SJSA1 (cell line): ENCODE measurements around the gene P3R3URF. TPM values are rescaled to one million over a fixed set of nuclear protein-coding genes. Genes with fewer than 3 reads are reported as not detected.

Source experiments
- DNase-seq, 2 experiments: peaks; one replicate each; pipeline ENCODE4 v3.0.0-alpha.2; 2015 to 2020; ENCODE audit warnings: low spot score in 2 of 2, low read depth in 1 of 2
- H3K27ac ChIP-seq: fragments of 250-450 bp; sonication (Bioruptor Pico); 2 replicates; pipeline ENCODE4 v1.5.1; 2020; ENCODE audit warnings: mild to moderate bottlenecking, moderate library complexity
- H3K27me3 ChIP-seq: fragments of 250-450 bp; sonication (Bioruptor Pico); replicated peaks from 2 replicates; pipeline ENCODE4 v1.5.1; 2020; ENCODE audit warnings: mild to moderate bottlenecking, moderate library complexity
- H3K36me3 ChIP-seq: fragments of 250-450 bp; sonication (Bioruptor Pico); 2 replicates; pipeline ENCODE4 v1.5.1; 2020; ENCODE audit warnings: mild to moderate bottlenecking
- H3K4me1 ChIP-seq: fragments of 250-450 bp; sonication (Bioruptor Pico); replicated peaks from 2 replicates; pipeline ENCODE4 v1.6.1; 2021; ENCODE audit warnings: mild to moderate bottlenecking
- H3K4me3 ChIP-seq: fragments of 250-450 bp; sonication (Bioruptor Pico); 2 replicates; pipeline ENCODE4 v1.5.1; 2020; ENCODE audit warnings: mild to moderate bottlenecking
- H3K9me3 ChIP-seq: fragments of 250-450 bp; sonication (Bioruptor Pico); replicated peaks from 2 replicates; pipeline ENCODE4 v1.5.1; 2020; ENCODE audit warnings: mild to moderate bottlenecking
- total RNA-seq: library from RNA; depleted of rRNA; stranded (reverse); fragments of >200 nt; shearing (Covaris generic); gene quantifications from 2 replicates; pipeline ENCODE4 v1.2.3, GENCODE V29; 2014

P3R3URF gene
- total RNA-seq, 1 experiment from 2014 or later, result not detected

DNA sequence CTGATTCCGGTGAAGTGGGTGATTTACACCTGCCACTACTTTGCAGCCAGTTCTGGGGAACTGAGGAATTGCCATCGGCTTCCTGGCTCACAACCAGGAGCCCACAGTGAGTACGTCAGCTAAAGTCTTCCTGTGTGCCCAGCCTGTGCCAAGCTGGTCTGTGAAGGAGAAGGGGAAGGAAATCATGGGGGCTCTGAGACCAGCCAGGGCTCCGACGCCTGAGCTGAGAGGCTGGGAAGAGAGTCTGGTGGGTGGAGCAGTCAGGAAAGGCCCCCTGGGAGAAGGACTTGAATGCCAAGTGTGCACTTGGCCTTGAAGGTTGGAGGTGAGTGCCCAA lies 28.1 kb upstream of the P3R3URF start:
- H3K4me3 ChIP-seq, result no peak overlapping the region
- peaks cover 10% of the 10 kb centered on the region for H3K4me1 ChIP-seq
- no peaks in the 10 kb centered on the region for H3K27me3 ChIP-seq
- H3K27ac ChIP-seq, result no peak overlapping the region
- no peaks in the 10 kb centered on the region for H3K9me3 ChIP-seq
- no peak for DNase-seq
- H3K36me3 ChIP-seq, result no peaks in the 10 kb centered on the region

DNA sequence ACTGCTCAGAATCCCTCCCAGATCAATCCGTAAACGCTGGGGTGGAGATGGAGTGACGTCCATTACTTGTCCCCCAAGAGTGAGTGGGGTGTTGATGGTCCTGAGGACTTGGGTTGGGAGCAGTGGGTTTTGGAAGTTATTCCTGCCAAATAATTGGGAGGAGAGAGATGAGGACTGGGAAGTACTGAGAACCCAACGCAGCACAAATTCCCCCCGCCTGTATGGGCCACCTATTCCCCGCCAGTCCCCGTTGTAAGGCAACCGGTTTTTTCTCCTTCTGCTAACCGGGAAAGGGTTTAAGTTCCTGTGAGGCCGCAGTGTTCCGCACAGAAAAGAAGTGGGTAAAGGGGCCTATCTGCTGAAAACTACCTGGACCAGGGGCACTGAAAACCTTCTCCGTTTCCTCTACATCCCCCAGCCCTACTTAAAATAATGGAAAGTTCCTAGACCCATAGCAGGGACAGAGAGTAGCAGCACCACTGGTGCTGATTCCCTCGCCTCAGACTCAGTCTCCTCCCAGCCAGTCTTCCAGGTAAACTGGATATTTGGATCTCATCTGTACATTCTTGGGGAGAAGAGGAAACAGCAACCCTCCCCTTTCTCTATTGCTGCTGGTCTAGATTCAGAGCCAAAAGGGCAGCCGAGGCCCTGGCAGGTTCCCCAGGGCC lies 27.6 kb upstream of the P3R3URF start:
- H3K36me3 ChIP-seq, result no peaks in the 10 kb centered on the region
- no peak for DNase-seq
- no peak overlapping the region for H3K27ac ChIP-seq
- H3K4me1 ChIP-seq, result peaks cover 15% of the 10 kb centered on the region
- peak overlapping the region; percentile 51 for H3K4me3 ChIP-seq
- H3K27me3 ChIP-seq, result no peaks in the 10 kb centered on the region
- no peaks in the 10 kb centered on the region for H3K9me3 ChIP-seq

DNA sequence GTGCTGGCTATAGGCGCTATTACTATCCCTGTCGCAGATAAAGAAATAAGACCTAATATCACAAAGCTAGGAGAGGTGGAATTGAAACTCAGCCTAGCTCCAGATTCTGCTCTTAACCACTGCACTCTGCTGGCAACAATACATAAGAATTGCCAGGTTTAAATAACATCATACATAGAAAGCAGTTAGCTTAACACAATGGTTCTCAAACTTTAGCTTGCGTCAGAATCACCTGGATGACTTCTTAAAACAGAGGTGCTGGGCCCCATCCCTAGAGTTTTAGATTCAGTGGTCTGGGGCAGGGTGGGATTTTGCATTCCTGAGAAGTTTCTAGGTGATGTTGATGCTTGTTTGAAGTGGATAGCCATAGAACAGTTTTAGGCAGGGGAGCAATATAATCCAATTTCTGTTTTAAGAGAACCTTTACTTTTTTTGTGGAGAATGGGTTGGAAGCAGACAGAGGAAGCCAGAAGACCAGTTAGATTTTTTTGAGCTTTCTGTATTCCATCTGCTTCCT lies 23.0 kb upstream of the P3R3URF start:
- H3K36me3 ChIP-seq, result peaks cover 21% of the 10 kb centered on the region; the same call in 1 of the 2 replicates
- peak overlapping the region; percentile 86 for H3K4me3 ChIP-seq
- no peak for DNase-seq
- H3K27ac ChIP-seq, result no peak overlapping the region
- H3K9me3 ChIP-seq, result no peaks in the 10 kb centered on the region
- H3K27me3 ChIP-seq, result no peaks in the 10 kb centered on the region
- peaks cover 29% of the 10 kb centered on the region for H3K4me1 ChIP-seq

DNA sequence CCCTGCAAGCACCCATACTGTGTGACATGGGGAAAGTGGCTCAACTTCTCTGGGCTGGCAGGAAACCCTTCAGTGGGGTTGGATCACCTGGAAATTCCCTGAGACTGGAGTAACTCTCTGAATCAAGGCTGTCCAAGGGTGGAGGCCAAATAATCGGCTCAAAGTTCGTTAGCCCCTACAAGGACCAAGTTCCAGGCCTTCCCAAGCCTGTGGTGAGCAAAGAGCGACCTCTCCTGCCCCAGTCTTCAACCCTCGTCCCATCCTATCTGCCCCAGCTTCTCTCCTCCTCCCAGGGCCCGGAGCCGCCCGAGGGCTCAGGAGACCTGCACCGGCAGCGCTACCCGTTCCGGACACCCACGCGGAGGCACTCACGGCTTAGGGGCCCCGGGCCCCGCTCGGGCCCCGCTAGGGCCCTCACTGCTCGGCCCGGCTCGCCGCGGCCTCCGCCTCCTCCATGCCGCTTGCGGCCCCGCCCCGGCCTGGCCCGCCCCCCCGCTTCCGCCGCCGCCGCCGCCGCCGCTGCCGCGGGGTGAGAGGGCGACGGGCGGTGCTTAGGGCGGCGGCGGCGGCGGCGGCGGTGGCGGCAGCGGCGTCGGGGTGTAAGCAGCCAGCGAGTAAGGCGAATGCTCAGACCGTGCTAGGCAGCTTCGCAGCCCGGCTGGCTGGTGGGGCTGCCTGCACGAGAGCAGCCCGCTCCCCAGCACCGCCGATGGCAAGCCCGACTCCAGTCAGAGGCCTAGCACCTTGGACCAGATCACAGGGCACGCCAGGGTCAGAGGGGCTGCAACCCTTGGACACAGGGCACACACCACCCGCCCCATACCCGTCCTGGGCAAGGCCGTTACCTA lies 21.9 kb upstream of the P3R3URF start, which contains the start of gene POMGNT1:
Gene POMGNT1 (minus strand): TSS at position 471 of the 848 bp plus-strand sequence. CDS start 613 bp downstream, outside the sequence.
- Histone ChIP-seq H3K4me3 (peak within 1 kb of the TSS; percentile 86), H3K27me3 (no peaks in the 10 kb centered on the region), H3K9me3 (no peaks in the 10 kb centered on the region), H3K4me1 (peaks cover 25% of the 10 kb centered on the region), H3K27ac (peak within 1 kb of the TSS; percentile 64), H3K36me3 (peaks cover 28% of the 10 kb centered on the region)
- peak; percentile 57 to 70 for DNase-seq

DNA sequence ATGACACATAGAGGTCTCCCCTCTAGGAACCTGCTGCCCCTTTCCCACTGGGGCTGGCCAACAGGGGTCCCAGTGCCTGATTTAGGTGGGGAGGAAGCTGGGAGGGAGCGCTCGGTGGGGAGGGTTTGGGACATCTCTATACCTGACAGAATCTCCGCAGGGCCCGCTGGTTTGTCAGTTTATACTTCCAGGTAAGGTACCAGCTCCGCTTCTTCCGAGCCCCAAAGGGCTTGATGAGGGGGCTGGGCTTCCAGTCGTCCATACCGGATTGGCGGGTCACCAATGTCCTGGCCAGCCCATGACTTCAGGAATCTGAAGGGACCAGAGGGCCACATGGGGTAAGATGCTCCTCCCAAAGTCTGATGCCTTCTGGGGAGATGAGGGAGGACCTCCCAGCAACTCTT lies 21.3 kb upstream of the P3R3URF start:
- peak overlapping the region; percentile 64; the same call in 1 of the 2 replicates for H3K27ac ChIP-seq
- H3K4me1 ChIP-seq, result peaks cover 19% of the 10 kb centered on the region
- H3K9me3 ChIP-seq, result no peaks in the 10 kb centered on the region
- H3K27me3 ChIP-seq, result no peaks in the 10 kb centered on the region
- peaks cover 35% of the 10 kb centered on the region for H3K36me3 ChIP-seq
- peak overlapping the region; percentile 86 for H3K4me3 ChIP-seq
- no peak for DNase-seq

DNA sequence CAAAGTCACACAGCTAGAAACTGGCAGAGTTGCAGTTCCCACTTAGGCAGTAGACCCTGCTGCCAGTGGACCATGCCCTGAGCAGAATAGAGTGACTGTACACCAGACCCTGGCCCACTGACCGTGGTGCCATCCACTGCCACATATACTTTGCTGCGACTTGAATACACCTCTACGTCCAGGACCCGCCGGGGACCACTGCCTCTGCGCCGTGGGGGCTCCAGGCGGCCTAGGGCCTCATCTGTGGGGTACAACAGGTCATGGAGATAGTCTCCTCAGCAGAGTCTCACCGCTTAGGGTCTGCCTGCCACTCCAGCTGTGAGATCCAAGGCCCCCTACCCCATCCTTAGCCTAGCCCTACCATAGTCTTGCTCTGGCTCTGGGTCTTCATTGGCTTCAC lies 20.3 kb upstream of the P3R3URF start:
- H3K27me3 ChIP-seq, result no peaks in the 10 kb centered on the region
- H3K36me3 ChIP-seq, result peaks cover 42% of the 10 kb centered on the region
- no peak overlapping the region for H3K4me3 ChIP-seq
- no peak overlapping the region for H3K27ac ChIP-seq
- no peak for DNase-seq
- H3K9me3 ChIP-seq, result no peaks in the 10 kb centered on the region
- peaks cover 19% of the 10 kb centered on the region for H3K4me1 ChIP-seq

DNA sequence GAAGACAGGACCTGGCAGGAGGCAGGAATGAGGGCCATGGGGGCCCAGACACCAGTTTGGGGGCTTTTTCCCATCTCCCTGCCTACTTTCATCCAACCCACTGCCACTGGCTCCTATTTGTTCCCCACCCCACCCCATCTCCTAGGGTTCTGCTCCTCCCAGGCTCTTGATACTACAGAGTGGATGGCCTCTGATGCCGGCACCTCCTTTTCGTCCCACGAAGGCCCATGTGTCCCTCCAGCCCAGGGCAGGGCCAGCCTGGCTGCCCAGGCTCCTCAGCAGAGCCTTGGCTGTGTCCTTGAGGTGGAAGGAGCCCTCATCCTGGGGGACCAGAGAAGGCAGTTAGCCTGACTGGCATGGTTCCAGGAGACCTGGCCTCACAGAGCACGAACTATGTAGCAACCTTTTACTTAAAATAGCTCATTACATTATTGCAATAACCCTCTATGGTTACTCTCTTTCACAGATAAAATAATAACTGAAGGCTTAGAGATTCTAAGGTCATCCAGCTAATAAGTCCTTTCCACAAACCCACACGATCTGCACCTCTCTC lies 18.4 kb upstream of the P3R3URF start:
- Histone ChIP-seq H3K27ac (no peak overlapping the region), H3K27me3 (no peaks in the 10 kb centered on the region)

DNA sequence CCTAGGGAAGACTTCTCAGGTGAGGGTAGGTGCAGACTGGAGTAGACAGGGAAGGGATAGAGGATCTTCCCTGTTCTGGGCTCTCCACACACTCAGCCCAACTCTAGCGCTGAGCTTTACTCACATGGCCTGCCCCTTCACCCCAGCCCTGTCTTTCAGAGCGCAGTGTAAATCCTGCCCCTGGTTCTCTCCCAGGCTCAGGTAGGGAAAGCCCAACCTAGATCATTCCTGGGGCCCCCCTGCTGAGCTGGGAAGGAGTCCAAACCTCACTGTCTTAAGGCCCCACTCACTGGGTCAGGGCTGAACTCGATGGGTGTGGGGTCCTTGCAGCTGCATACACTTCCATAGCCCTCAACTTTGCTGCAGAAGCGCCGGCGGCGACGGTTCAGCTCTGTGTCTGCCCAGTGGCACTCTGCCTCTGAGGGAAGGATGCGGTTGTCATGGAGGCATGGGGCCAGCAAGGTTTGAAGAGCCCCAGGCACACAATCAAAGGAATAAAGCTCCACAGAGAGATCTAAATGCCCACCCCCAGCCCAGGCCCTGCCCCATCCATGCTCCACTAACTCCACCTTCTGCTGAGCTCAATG lies 17.8 kb upstream of the P3R3URF start:
- H3K4me1 ChIP-seq, result peaks cover 17% of the 10 kb centered on the region
- peaks cover 63% of the 10 kb centered on the region for H3K36me3 ChIP-seq
- no peak overlapping the region for H3K4me3 ChIP-seq
- DNase-seq, result no peak
- no peaks in the 10 kb centered on the region for H3K9me3 ChIP-seq
- H3K27me3 ChIP-seq, result no peaks in the 10 kb centered on the region
- no peak overlapping the region for H3K27ac ChIP-seq

More for the DNA sequence above, 18.4 kb upstream of the P3R3URF start:
- H3K4me1 ChIP-seq, result peaks cover 19% of the 10 kb centered on the region
- no peak for DNase-seq
- no peaks in the 10 kb centered on the region for H3K9me3 ChIP-seq
- peaks cover 57% of the 10 kb centered on the region for H3K36me3 ChIP-seq
- H3K4me3 ChIP-seq, result no peak overlapping the region

DNA sequence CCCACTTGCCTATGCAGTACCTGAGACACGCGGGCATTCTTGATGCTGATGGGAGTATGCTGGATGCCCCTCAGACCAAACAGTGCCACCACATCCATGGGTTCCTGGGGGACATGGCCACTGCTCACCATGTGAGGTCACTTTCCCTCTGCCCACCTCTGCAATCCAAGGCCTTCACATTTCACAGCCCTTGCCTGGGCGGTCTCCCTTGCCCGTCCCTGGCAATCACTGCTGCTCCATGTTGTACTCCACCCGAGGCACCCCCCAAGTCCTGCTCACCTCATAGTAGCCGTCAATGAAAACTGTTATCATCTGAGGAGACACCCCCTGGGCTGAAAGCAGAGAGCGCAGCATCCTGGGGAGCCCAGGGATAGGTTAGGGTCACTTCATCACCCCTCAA lies 17.0 kb upstream of the P3R3URF start:
- Histone ChIP-seq H3K9me3 (no peaks in the 10 kb centered on the region), H3K27me3 (no peaks in the 10 kb centered on the region), H3K4me1 (peaks cover 10% of the 10 kb centered on the region), H3K27ac (no peak overlapping the region), H3K36me3 (peaks cover 69% of the 10 kb centered on the region), H3K4me3 (no peak overlapping the region)
- DNase-seq, result no peak

DNA sequence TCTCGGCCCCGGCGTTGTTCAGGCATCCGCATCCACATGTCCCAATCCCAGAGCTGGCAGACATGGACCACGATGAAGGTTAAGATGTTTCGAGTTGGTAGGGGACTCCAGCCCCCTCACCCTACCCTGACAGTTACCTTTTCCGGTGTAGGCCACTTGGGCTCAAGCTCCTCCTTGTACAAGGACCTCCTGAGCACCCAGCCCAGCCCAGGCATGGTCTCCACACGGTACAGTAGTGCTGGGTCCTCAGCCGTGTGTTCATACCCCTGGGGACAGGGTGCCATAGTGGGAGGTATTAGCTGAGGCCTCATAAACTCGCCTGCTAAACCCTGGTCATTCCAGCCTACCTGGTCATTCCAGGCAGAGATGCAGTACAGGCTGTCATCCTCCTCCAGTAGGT lies 15.9 kb upstream of the P3R3URF start:
- peaks cover 75% of the 10 kb centered on the region for H3K36me3 ChIP-seq
- DNase-seq, result no peak

DNA sequence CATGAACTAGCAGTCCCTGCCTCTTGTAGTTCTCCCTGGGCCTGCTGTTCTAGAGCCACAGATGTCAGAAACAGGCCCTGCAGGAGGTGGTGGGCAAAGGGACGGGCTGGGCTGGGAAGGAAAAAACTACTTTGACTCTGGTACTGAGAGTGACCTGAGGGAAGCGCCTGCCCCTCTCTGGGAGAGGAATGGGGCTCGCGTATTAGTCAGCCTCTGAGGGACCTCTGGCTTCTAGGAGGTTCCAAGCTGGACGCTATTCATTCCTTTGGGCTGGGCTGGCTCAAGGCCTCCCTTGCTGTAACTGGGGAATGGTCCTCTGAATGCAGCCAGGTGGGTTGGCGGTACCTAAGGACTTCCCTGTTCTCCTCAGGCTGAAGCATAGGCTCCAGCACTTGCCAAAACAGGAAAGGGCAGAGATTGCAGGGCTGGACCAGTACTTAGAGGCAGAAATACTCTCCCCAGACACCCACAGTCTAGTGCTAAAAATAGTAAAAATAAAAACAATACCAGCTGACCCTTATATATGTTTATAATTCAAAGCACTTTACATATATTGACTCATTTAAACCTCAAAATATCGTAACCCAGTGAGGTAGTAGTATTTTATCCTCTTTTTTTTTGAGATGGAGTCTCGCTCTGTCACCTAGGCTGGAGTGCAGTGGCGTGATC lies 14.9 kb upstream of the P3R3URF start:
- no peaks in the 10 kb centered on the region for H3K4me1 ChIP-seq
- no peak overlapping the region for H3K4me3 ChIP-seq
- H3K27ac ChIP-seq, result no peak overlapping the region
- no peak for DNase-seq
- H3K9me3 ChIP-seq, result no peaks in the 10 kb centered on the region
- no peaks in the 10 kb centered on the region for H3K27me3 ChIP-seq
- peaks cover 70% of the 10 kb centered on the region for H3K36me3 ChIP-seq

More for the DNA sequence above, 15.9 kb upstream of the P3R3URF start:
- H3K27me3 ChIP-seq, result no peaks in the 10 kb centered on the region
- no peak overlapping the region for H3K27ac ChIP-seq
- peaks cover 1% of the 10 kb centered on the region for H3K4me1 ChIP-seq
- H3K9me3 ChIP-seq, result no peaks in the 10 kb centered on the region
- no peak overlapping the region for H3K4me3 ChIP-seq

DNA sequence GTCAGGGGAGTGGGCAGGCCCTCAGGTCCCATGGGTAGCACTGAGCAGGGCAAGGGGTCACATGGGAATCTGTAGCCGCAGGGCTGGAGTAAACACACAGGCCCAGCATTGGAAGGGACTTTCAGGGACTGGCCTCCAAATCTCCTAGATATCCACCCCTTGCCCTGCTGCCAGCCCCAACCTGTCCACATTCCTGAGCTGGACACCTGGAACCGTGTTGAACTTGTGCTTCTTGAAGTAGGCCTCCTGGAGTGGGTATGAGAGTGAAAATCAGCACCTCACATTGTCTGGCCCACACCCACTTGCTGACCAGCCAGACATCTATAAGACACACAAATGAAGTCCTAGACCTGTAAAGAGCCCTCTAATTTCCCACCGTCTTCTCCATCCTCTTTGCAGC lies 14.3 kb upstream of the P3R3URF start:
- H3K27ac ChIP-seq, result no peak overlapping the region
- no peaks in the 10 kb centered on the region for H3K9me3 ChIP-seq
- H3K36me3 ChIP-seq, result peaks cover 68% of the 10 kb centered on the region
- DNase-seq, result no peak
- H3K27me3 ChIP-seq, result no peaks in the 10 kb centered on the region
- H3K4me1 ChIP-seq, result no peaks in the 10 kb centered on the region
- no peak overlapping the region for H3K4me3 ChIP-seq

DNA sequence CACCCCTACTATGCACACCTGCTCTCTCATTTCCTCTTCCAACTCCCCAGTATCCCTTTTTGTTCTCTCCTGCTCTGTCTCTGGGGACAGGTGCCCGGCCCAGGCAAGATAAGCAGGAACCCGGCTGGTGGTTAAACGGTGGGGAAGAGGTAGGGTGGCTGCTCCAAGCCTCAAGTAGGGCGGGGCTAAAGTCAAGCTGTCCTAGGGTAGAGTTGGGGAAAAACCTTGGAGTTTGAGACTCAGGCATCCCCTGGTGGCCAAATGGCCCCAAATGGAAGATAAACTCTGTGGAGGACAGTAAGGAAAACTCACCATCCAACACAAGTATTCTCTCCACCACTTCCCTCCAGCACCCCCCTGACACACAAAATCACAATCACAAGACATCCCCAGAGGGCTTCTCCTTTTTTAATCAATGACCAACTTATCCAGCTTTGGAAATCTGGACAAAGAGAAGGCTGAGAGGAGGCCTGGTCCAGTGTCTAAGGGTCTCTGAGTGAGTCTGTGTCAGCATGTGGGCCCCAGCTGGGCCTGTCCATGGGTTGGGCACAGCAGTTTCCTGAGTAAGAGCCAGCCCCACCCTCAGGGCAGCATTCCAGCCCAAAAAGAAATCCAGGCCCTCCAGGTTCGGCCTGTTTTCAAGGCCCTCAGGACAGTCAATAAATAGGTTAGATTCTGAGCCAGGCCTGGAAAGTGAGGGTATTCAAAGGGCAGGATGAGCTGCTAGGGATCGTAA lies 12.2 kb upstream of the P3R3URF start:
- no peak overlapping the region for H3K27ac ChIP-seq
- H3K4me3 ChIP-seq, result no peak overlapping the region
- peaks cover 58% of the 10 kb centered on the region for H3K36me3 ChIP-seq
- no peaks in the 10 kb centered on the region for H3K9me3 ChIP-seq
- H3K4me1 ChIP-seq, result peaks cover 7% of the 10 kb centered on the region
- no peaks in the 10 kb centered on the region for H3K27me3 ChIP-seq
- no peak for DNase-seq
